Pancreas (tissue), 10 donors: ENCODE measurements around the gene SVOP. TPM values are rescaled to one million over a fixed set of nuclear protein-coding genes. Genes with fewer than 3 reads are reported as not detected.
A peak's percentile ranks its signal among the peaks of the same experiment; 100 is the strongest.
"Not testable (repeated sequence)": the region's sequence is repeated elsewhere in the genome, so short reads cannot be mapped to it uniquely, and the experiment has no call there.

Experiments
- ATAC-seq, 4 donors: fragments of 200-7000 bp; cut with Tn5 transposase; one replicate each; pipeline versions ENCODE4 v1.8.0 to v1.9.1; 2020; ENCODE audit warnings: mild to moderate bottlenecking in 4 of 4, moderate library complexity in 4 of 4
- DNase-seq, 6 donors: peaks; one replicate each; pipeline ENCODE4 v3.0.0-alpha.2; 2020
- FAIRE-seq: peaks from 2 replicates; lab custom pipeline; 2012; peaks lifted over from hg19 to GRCh38; lab: Jason Lieb, UNC
- H3K27ac ChIP-seq, 4 donors: fragments of 200-600 bp; sonication (generic); 1 replicate in 3 of 4; 2 replicates in 1 of 4; pipeline versions ENCODE4 v1.5.0 to v1.8.0; 2020
- H3K27me3 ChIP-seq, 4 donors: fragments of 200-600 bp; one replicate each; pipeline ENCODE4 v1.8.0; 2021
- H3K36me3 ChIP-seq, 3 donors: fragments of 200-600 bp; sonication (generic) in 1 of 3; one replicate each; pipeline versions ENCODE4 v1.5.0 to v1.8.0; 2020 to 2021
- H3K4me1 ChIP-seq, 3 donors: fragments of 200-600 bp; one replicate each; pipeline ENCODE4 v1.8.0; 2021
- H3K4me3 ChIP-seq, 4 donors: fragments of 200-600 bp; sonication (generic) in 2 of 4; one replicate each; pipeline versions ENCODE4 v1.5.0 to v1.8.0; 2020 to 2021
- H3K9me3 ChIP-seq, 4 donors: fragments of 200-600 bp; one replicate each; pipeline ENCODE4 v1.8.0; 2021
- CTCF ChIP-seq, 4 donors: fragments of 200-600 bp; sonication (generic) in 3 of 4; IDR thresholded peaks; one replicate each; pipeline versions ENCODE4 v1.5.0 to v1.8.0; 2021; ENCODE audit warnings: antibody characterized with exemption in 4 of 4
- WGBS, 2 donors: extraction: QIAGEN DNeasy Blood & Tissue Kit; methylation state at CpG; one replicate each; pipeline ENCODE4 v1.1.7; 2013; 5-methylcytosine and 5-hydroxymethylcytosine counted together
- intact Hi-C, 3 donors: fragments of 100-400 bp; cut with DNase I; formaldehyde crosslinking; loops; one replicate each; pipeline versions ENCODE4 v1.11.1 to v1.14.2; 2022
- polyA plus RNA-seq, 2 donors: library from polyadenylated mRNA; stranded (reverse); fragments of 200-250 nt; gene quantifications; one replicate each; pipeline ENCODE4 v1.2.3, GENCODE V29; 2013
- total RNA-seq, 6 donors: library from RNA; stranded (reverse); fragmentation: NEBNext Ultra II Directional in 4 of 6; extraction: Animal tissue kit (Norgen Biotek cat#: 25700) in 4 of 6; gene quantifications; one replicate each; pipeline versions ENCODE4 v1.2.1 to v1.2.4, GENCODE V29; 2021 to 2023
- donor health status: healthy with polysubstance abuse.
- donor health status: DM: no; HTN: no; CAD: no; lungs with moderate emphysema.
- donor health status: DM: no; HTN: no; CAD: no.
- donor health status: control.
- donor health status: control.
- donor health status: Bipolar disorder and iron deficiency.
- donor health status: DM: yes; HTN: yes; CAD: no.
- donor health status: DM: no; HTN: no; CAD: no.
- donor health status: DM: no; HTN: no; CAD: no.
- donor health status: DM: yes; HTN: yes; CAD: no.

Gene SVOP
- total and polyA plus RNA-seq, 8 donors = 0.13 to 4.3 (median 0.88) TPM

DNA sequence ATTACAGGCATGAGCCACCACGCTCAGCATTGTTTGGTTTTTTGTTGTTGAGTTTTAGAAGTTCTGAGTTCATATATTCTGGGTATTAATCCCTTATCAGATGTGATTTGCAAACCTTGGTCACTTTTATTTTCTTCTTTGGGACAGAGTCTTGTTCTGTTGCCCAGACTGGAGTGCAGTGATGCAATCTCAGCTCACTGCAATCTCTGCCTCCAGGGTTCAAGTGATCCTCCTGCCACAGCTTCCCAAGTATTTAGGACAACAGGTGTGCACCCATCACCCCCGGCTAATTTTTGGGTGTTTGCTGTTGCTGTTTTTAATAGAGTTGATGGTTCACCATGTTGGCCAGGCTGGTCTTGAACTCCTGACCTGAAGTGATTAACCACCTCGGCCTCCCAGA is 43.3 kb upstream of the SVOP start:
- 71 to 87% methylated on average over 3 of the region's 3 CpGs for WGBS, 2 donors
- FAIRE-seq (no peak), DNase-seq (no peak), ATAC-seq (no peak)
- no peaks in the 10 kb centered on the region for H3K27me3 ChIP-seq
- H3K36me3 ChIP-seq = peaks cover 0 to 6% (median 0%) of the 10 kb centered on the region in 3 donors
- no peak for TF ChIP-seq CTCF (IDR thresholded peaks at IDR 0.05)
- H3K4me1 ChIP-seq = peaks cover 6 to 15% (median 12%) of the 10 kb centered on the region in 3 donors
- intact Hi-C loops = no loop called here
- H3K9me3 ChIP-seq = no peaks in the 10 kb centered on the region
- H3K4me3 ChIP-seq = no peak overlapping the region
- H3K27ac ChIP-seq = no peak overlapping the region

GRCh38 chr12:109058773-109059172 is 37.9 kb upstream of the SVOP start:
- FAIRE-seq = no peak

GRCh38 chr12:109057376-109057775 is 36.5 kb upstream of the SVOP start:
- Histone ChIP-seq H3K27me3 (no peaks in the 10 kb centered on the region), H3K4me3 (no peak overlapping the region), H3K27ac (no peak overlapping the region), H3K4me1 (peaks cover 8 to 11% (median 10%) of the 10 kb centered on the region in 3 donors), H3K36me3 (peaks cover 0 to 26% (median 0%) of the 10 kb centered on the region in 3 donors), H3K9me3 (no peaks in the 10 kb centered on the region)
- intact Hi-C loops = no loop called here
- DNase-seq = no peak
- no peak for ATAC-seq
- TF ChIP-seq CTCF (IDR thresholded peaks at IDR 0.05) = no peak
- WGBS, 2 donors = 96% methylated on average over 1 of the region's 1 CpG
- no peak for FAIRE-seq

More at GRCh38 chr12:109058773-109059172, 37.9 kb upstream of the SVOP start:
- peak in 1 of 4 donors; percentile 47 for ATAC-seq
- DNase-seq = no peak
- Histone ChIP-seq H3K4me1 (peaks cover 8 to 11% (median 10%) of the 10 kb centered on the region in 3 donors), H3K36me3 (peaks cover 0 to 26% (median 0%) of the 10 kb centered on the region in 3 donors), H3K9me3 (no peaks in the 10 kb centered on the region), H3K27ac (no peak overlapping the region), H3K27me3 (no peaks in the 10 kb centered on the region), H3K4me3 (no peak overlapping the region)
- 90 to 95% methylated on average over 6 of the region's 6 CpGs for WGBS, 2 donors
- no peak for TF ChIP-seq CTCF (IDR thresholded peaks at IDR 0.05)
- intact Hi-C loops = no loop called here

GRCh38 chr12:109056891-109057290 is 36.0 kb upstream of the SVOP start:
- no peak for DNase-seq
- no peak for FAIRE-seq
- H3K27me3 ChIP-seq = no peaks in the 10 kb centered on the region
- peaks cover 0 to 26% (median 0%) of the 10 kb centered on the region in 3 donors for H3K36me3 ChIP-seq
- no peak overlapping the region for H3K4me3 ChIP-seq
- no peak overlapping the region for H3K27ac ChIP-seq
- peaks cover 8 to 13% (median 11%) of the 10 kb centered on the region in 3 donors for H3K4me1 ChIP-seq
- WGBS, 2 donors = 73 to 76% methylated on average over 3 of the region's 3 CpGs
- H3K9me3 ChIP-seq = no peaks in the 10 kb centered on the region
- intact Hi-C loops = no loop called here
- no peak for TF ChIP-seq CTCF (IDR thresholded peaks at IDR 0.05)
- no peak for ATAC-seq

- Histone ChIP-seq H3K4me1 (peaks cover 8 to 15% (median 11%) of the 10 kb centered on the region in 3 donors), H3K27ac (peak overlapping the region in 2 of 4 donors; percentile 83 to 92), H3K9me3 (no peaks in the 10 kb centered on the region), H3K4me3 (no peak overlapping the region), H3K27me3 (no peaks in the 10 kb centered on the region), H3K36me3 (peaks cover 0 to 26% (median 0%) of the 10 kb centered on the region in 3 donors)
- no peak for TF ChIP-seq CTCF (IDR thresholded peaks at IDR 0.05)
- intact Hi-C loops = no loop called here
- FAIRE-seq (no peak), DNase-seq (no peak), ATAC-seq (no peak)
These were observed 33.7 kb upstream of the SVOP start for GRCh38 chr12:109054520-109054919.

DNA sequence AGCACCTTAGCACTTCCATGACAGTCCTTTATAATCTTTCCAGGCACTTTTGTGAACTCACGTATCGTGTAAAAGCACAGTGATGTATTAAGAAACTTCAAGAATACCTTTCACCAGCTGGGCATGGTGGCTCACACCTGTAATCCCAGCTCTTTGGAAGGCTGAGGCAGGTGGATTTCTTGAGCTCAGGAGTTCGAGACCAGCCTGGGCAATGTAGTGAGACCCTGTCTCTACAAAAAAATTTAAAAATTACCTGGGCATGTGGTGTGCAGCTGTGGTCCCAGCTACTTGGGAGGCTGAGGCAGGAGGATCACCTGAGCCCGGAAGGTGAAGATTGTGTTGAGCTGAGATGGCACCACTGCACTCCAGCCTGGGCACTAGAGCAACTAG is 33.3 kb upstream of the SVOP start:
- H3K4me3 ChIP-seq = peak overlapping the region in 2 of 4 donors; percentile 67 to 74
- H3K27me3 ChIP-seq, FAIRE-seq, H3K9me3 ChIP-seq, intact Hi-C loops, ATAC-seq, DNase-seq: not testable (repeated sequence)
- peaks cover 8 to 15% (median 11%) of the 10 kb centered on the region in 3 donors for H3K4me1 ChIP-seq
- peaks cover 0 to 24% (median 0%) of the 10 kb centered on the region in 3 donors for H3K36me3 ChIP-seq
- WGBS, 2 donors = 56 to 60% methylated on average over 4 of the region's 4 CpGs
- H3K27ac ChIP-seq = peak overlapping the region in 2 of 4 donors; percentile 83 to 92
